SK-N-SH (cell line): ENCODE data around the gene CCDC57. TPM values are rescaled to one million over a fixed set of nuclear protein-coding genes. Genes with fewer than 3 reads are reported as not detected.

Experiments used
- CTCF ChIA-PET: fragments of 300-600, 350-600 bp; formaldehyde crosslinking; extraction: SDS; loops from one replicate; lab custom pipeline; 2021; lab: Yijun Ruan, JAX
- POLR2A ChIA-PET: fragments of 350-600 bp; sonication (Branson Sonifier 250); formaldehyde crosslinking; extraction: SDS; loops from one replicate; lab custom pipeline; 2020; ENCODE audit warnings: antibody characterized with exemption, inconsistent platforms; lab: Yijun Ruan, JAX
- DNase-seq: peaks from one replicate; pipeline ENCODE4 v3.0.0; 2012
- H2AFZ ChIP-seq: fragments of 200-600 bp; sonication (generic); 2 replicates; pipeline ENCODE4 v1.8.1; 2016; ENCODE audit warnings: antibody characterized with exemption, mild to moderate bottlenecking, low read depth
- H3F3A ChIP-seq: fragments of 200-600 bp; sonication (generic); replicated peaks from 2 replicates; pipeline ENCODE3; 2016; ENCODE audit warnings: antibody characterized with exemption, mild to moderate bottlenecking; ENCODE audit not compliant: insufficient read depth
- H3K27ac ChIP-seq, 2 experiments: fragments of 200-500 bp in 1 of 2; fragments of 200-600 bp in 1 of 2; sonication (Bioruptor generic) in 1 of 2; sonication (generic), shearing (Covaris generic) in 1 of 2; 2 replicates each; pipeline versions ENCODE4 v1.5.1 to v1.6.1; 2014 to 2016; ENCODE audit warnings: low read depth in 2 of 2, inconsistent platforms in 1 of 2, low read length in 1 of 2, mild to moderate bottlenecking in 1 of 2, mixed read lengths in 1 of 2
- H3K27me3 ChIP-seq: fragments of 200-600 bp; sonication (generic), shearing (Covaris generic); 2 replicates; pipeline ENCODE4 v1.6.1; 2016; ENCODE audit warnings: mixed run types; ENCODE audit not compliant: insufficient read depth
- H3K36me3 ChIP-seq, 2 experiments: fragments of 200-500 bp in 1 of 2; fragments of 200-600 bp in 1 of 2; sonication (Bioruptor generic) in 1 of 2; sonication (generic) in 1 of 2; replicated peaks in 1 of 2; 2 replicates each; pipeline versions ENCODE3 to v1.5.1; 2014 to 2016; ENCODE audit warnings: low read length in 1 of 2, mild to moderate bottlenecking in 1 of 2; ENCODE audit not compliant: insufficient read depth in 2 of 2, control insufficient read depth in 1 of 2
- H3K4me1 ChIP-seq, 2 experiments: fragments of 200-500 bp in 1 of 2; fragments of 200-600 bp in 1 of 2; sonication (Bioruptor generic) in 1 of 2; sonication (generic), shearing (Covaris generic) in 1 of 2; 2 replicates each; pipeline versions ENCODE4 v1.5.1 to v1.6.1; 2014 to 2016; ENCODE audit warnings: low read depth in 1 of 2, low read length in 1 of 2, mixed run types in 1 of 2; ENCODE audit not compliant: insufficient read depth in 2 of 2, control insufficient read depth in 1 of 2
- H3K4me2 ChIP-seq: fragments of 200-600 bp; sonication (generic), shearing (Covaris generic); 2 replicates; pipeline ENCODE4 v1.6.1; 2017; ENCODE audit warnings: mixed run types
- H3K4me3 ChIP-seq, 2 experiments: fragments of 200-500 bp in 1 of 2; fragments of 200-600 bp in 1 of 2; sonication (Bioruptor generic) in 1 of 2; sonication (generic), shearing (Covaris generic) in 1 of 2; 2 replicates each; pipeline versions ENCODE4 v1.5.1 to v1.8.1; 2014 to 2016; ENCODE audit warnings: low read depth in 2 of 2, inconsistent platforms in 1 of 2, low read length in 1 of 2, mild to moderate bottlenecking in 1 of 2, mixed read lengths in 1 of 2, moderate library complexity in 1 of 2
- H3K79me2 ChIP-seq: fragments of 200-600 bp; sonication (generic); 2 replicates; pipeline ENCODE4 v1.8.1; 2017; ENCODE audit warnings: mild to moderate bottlenecking; ENCODE audit not compliant: insufficient read depth
- H3K9ac ChIP-seq: fragments of 200-600 bp; sonication (generic); 2 replicates; pipeline ENCODE4 v1.6.1; 2017; ENCODE audit warnings: mixed run types
- H3K9me2 ChIP-seq: fragments of 200-600 bp; sonication (generic); 2 replicates; pipeline ENCODE4 v1.6.1; 2017; ENCODE audit warnings: mixed run types
- H3K9me3 ChIP-seq: fragments of 200-600 bp; sonication (generic); 2 replicates; pipeline ENCODE4 v1.6.1; 2017; ENCODE audit warnings: mixed run types, mild to moderate bottlenecking, moderate library complexity
- H4K20me1 ChIP-seq: fragments of 200-600 bp; sonication (generic); 2 replicates; pipeline ENCODE4 v1.6.1; 2017; ENCODE audit warnings: mild to moderate bottlenecking, mixed run types; ENCODE audit not compliant: insufficient read depth
- FOSL2 ChIP-seq: IDR thresholded peaks from 2 replicates; pipeline ENCODE4 v1.4.0; 2012; ENCODE audit warnings: low read depth, mild to moderate bottlenecking, moderate library complexity, borderline replicate concordance
- GATA2 ChIP-seq: sonication (generic); formaldehyde crosslinking; IDR thresholded peaks from 2 replicates; pipeline ENCODE4 v1.5.0; 2020; ENCODE audit warnings: mild to moderate bottlenecking, missing genetic modification reagents
- MEF2A ChIP-seq: IDR thresholded peaks from 2 replicates; pipeline ENCODE4 v1.4.0; 2012; ENCODE audit warnings: low read depth, borderline replicate concordance
- NFIC ChIP-seq: IDR thresholded peaks from 2 replicates; pipeline ENCODE4 v1.4.0; 2012; ENCODE audit warnings: borderline replicate concordance
- POLR2AphosphoS5 ChIP-seq: IDR thresholded peaks from 2 replicates; pipeline ENCODE4 v1.6.1; 2012; ENCODE audit warnings: low read depth, low read length
- RXRA ChIP-seq: IDR thresholded peaks from 2 replicates; pipeline ENCODE4 v1.4.0; 2012; ENCODE audit warnings: low read depth, mild to moderate bottlenecking, borderline replicate concordance
- SIN3A ChIP-seq: IDR thresholded peaks from 2 replicates; pipeline ENCODE4 v1.6.1; 2012; ENCODE audit warnings: low read depth, mild to moderate bottlenecking, low read length, moderate library complexity, borderline replicate concordance
- SMC3 ChIP-seq: IDR thresholded peaks from 2 replicates; pipeline ENCODE4 v1.6.1; 2012; ENCODE audit warnings: low read depth, low read length, improper control_type of control experiment
- WGBS: methylation state at CpG from one replicate; pipeline ENCODE4 v1.1.6; 2017; ENCODE audit warnings: low lambda C conversion rate; 5-methylcytosine and 5-hydroxymethylcytosine counted together
- polyA plus RNA-seq, 3 experiments: library from polyadenylated mRNA; depleted of rRNA; stranded (reverse); fragments of >200 nt; gene quantifications; 2 replicates each; pipeline ENCODE4 v1.2.3, GENCODE V29; 2012
- TF ChIP-seq, protein P1 (sequence below): IDR thresholded peaks from 2 replicates; pipeline ENCODE4; 2012
- TF ChIP-seq, protein P2 (sequence below): IDR thresholded peaks from 2 replicates; pipeline ENCODE4 v1.4.0; 2012; ENCODE audit warnings: low read depth, borderline replicate concordance

CCDC57 gene
- polyA plus RNA-seq, 1 of the 3 experiments (the other 2 are of a cell fraction) = 68.6 TPM

DNA sequence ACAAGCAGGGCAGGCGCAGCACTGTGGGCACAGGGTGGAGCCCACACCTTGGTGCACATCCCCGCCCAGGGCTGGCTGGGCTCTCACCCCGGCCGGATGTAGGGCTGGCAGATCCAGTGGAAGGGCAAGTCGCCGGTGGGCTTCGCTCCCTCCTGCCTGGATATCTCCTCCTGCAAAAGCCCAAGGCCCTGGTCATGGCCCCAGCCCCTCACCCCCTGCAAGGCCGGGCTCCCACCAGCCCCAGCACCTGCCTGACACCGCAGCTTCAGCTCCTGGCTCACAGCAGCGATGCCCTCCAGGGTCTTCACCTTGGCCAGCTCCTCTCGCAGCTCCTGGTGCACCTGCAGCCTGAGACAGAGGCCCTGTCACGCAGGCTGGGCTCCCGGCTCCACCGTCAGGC, 152.0 kb downstream of the CCDC57 start:
- Histone ChIP-seq H3F3A (peaks cover 38% of the 10 kb centered on the region), H3K9ac (no peak overlapping the region), H2AFZ (no peak overlapping the region), H3K27me3 (no peaks in the 10 kb centered on the region), H3K4me2 (no peak overlapping the region), H3K36me3 (peaks cover 28 to 85% of the 10 kb centered on the region in 2 experiments), H4K20me1 (no peaks in the 10 kb centered on the region), H3K9me3 (no peaks in the 10 kb centered on the region), H3K27ac (no peak overlapping the region), H3K9me2 (no peaks in the 10 kb centered on the region), H3K4me3 (no peak overlapping the region), H3K4me1 (peaks cover 6 to 21% of the 10 kb centered on the region in 2 experiments; a peak in 2 of 4 replicates), H3K79me2 (peaks cover 17% of the 10 kb centered on the region; the same call in 1 of the 2 replicates)
- POLR2A ChIA-PET = interaction anchor here (1.0 to 2.2 kb wide), 5 partner anchors 10 to 31 kb away, joined by 3 to 7 read pairs (median 4); partner anchors contain the start of gene DCXR
- CTCF ChIA-PET = interaction anchor here (2.0 to 8.0 kb wide), 4 partner anchors 23 to 101 kb away, joined by 5 to 47 read pairs (median 8); partner anchors contain the start of genes DCXR and RAC3
- 95% methylated on average over 10 of the region's 14 CpGs for WGBS
- TF ChIP-seq, protein P1, sequence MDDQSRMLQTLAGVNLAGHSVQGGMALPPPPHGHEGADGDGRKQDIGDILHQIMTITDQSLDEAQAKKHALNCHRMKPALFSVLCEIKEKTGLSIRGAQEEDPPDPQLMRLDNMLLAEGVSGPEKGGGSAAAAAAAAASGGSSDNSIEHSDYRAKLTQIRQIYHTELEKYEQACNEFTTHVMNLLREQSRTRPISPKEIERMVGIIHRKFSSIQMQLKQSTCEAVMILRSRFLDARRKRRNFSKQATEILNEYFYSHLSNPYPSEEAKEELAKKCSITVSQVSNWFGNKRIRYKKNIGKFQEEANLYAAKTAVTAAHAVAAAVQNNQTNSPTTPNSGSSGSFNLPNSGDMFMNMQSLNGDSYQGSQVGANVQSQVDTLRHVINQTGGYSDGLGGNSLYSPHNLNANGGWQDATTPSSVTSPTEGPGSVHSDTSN = no peak
- TF ChIP-seq POLR2AphosphoS5 (peak; percentile 3; the same call in 1 of the 2 replicates), FOSL2 (no peak)
- DNase-seq = no peak

DNA sequence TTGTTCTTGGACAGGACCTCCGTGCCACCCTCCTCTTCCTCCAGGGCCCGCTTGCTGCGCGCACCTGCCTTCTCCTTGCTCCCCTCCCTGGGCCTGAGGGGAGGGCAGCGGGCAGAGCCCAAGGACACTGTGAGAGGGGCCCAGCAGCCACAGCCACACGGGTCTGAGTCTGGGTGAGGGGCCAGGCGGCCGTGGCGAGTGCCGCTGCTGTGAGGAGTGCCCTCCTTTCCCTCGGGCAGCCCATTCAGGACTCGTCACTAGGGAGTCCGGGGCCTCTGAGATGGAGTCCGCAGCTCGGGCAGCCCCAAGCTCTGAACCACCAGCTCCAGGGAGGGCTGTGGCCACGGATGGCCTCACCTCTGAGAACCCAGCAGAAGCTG, 152.7 kb downstream of the CCDC57 start:
- Histone ChIP-seq H3K4me2 (no peak overlapping the region), H3K9me3 (no peaks in the 10 kb centered on the region), H3F3A (peaks cover 38% of the 10 kb centered on the region), H2AFZ (no peak overlapping the region), H3K9me2 (no peaks in the 10 kb centered on the region), H3K27me3 (no peaks in the 10 kb centered on the region), H3K27ac (no peak overlapping the region; a peak in 1 of 4 replicates), H3K9ac (no peak overlapping the region), H3K36me3 (peaks cover 28 to 91% of the 10 kb centered on the region in 2 experiments), H4K20me1 (no peaks in the 10 kb centered on the region), H3K79me2 (peaks cover 17% of the 10 kb centered on the region; the same call in 1 of the 2 replicates), H3K4me3 (no peak overlapping the region), H3K4me1 (peaks cover 6 to 20% of the 10 kb centered on the region in 2 experiments; a peak in 2 of 4 replicates)
- DNase-seq = no peak
- no peak for TF ChIP-seq SMC3
- no peak for TF ChIP-seq MEF2A
- TF ChIP-seq, protein P1 = 0 out of 2 replicates have a peak, but pooled peaks have one; percentile 3
- TF ChIP-seq, protein P2, sequence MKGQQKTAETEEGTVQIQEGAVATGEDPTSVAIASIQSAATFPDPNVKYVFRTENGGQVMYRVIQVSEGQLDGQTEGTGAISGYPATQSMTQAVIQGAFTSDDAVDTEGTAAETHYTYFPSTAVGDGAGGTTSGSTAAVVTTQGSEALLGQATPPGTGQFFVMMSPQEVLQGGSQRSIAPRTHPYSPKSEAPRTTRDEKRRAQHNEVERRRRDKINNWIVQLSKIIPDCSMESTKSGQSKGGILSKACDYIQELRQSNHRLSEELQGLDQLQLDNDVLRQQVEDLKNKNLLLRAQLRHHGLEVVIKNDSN = no peak
- no peak for TF ChIP-seq RXRA
- TF ChIP-seq POLR2AphosphoS5 = peak; percentile 41
- no peak for TF ChIP-seq SIN3A
- no peak for TF ChIP-seq GATA2
- no peak for TF ChIP-seq NFIC
- 96% methylated on average over 13 of the region's 16 CpGs for WGBS
- ChIA-PET CTCF (interaction anchor here (2.0 to 8.0 kb wide), 5 partner anchors 22 to 100 kb away, joined by 5 to 47 read pairs (median 8); partner anchors contain the start of genes DCXR and RAC3), POLR2A (interaction anchor here (1.0 to 2.2 kb wide), 5 partner anchors 9 to 30 kb away, joined by 3 to 7 read pairs (median 4); partner anchors contain the start of gene DCXR)
